H7 (cell line): ENCODE results near the gene ABCA10. TPM values are rescaled to one million over a fixed set of nuclear protein-coding genes. Genes with fewer than 3 reads are reported as not detected.

Experiments used
- DNase-seq: peaks from one replicate; pipeline ENCODE4 v3.0.0; 2012
- H3K27me3 ChIP-seq: 2 replicates; pipeline ENCODE4 v1.6.0; 2011; ENCODE audit warnings: mild to moderate bottlenecking, low read length; ENCODE audit not compliant: control insufficient read depth, insufficient read depth
- H3K36me3 ChIP-seq: replicated peaks from 2 replicates; pipeline ENCODE4 v1.5.1; 2011; ENCODE audit warnings: low read length; ENCODE audit not compliant: control insufficient read depth, insufficient read depth
- H3K4me3 ChIP-seq: 2 replicates; pipeline ENCODE4 v1.5.1; 2011; ENCODE audit warnings: low read depth, mild to moderate bottlenecking, control low read depth, low read length, moderate library complexity; ENCODE audit not compliant: insufficient read depth
- total RNA-seq: library from RNA; depleted of rRNA; stranded (reverse); fragments of >200 nt; shearing (Covaris generic); gene quantifications from 2 replicates; pipeline ENCODE4 v1.2.3, GENCODE V29; 2014; rRNA removed

Gene ABCA10
- total RNA-seq, 1 experiment from 2014 or later = not detected

GRCh38 chr17:69122065-69122464, 106.6 kb downstream of the ABCA10 start:
- Histone ChIP-seq H3K27me3 (no peaks in the 10 kb centered on the region), H3K4me3 (no peak overlapping the region), H3K36me3 (no peaks in the 10 kb centered on the region)
- no peak for DNase-seq

DNA sequence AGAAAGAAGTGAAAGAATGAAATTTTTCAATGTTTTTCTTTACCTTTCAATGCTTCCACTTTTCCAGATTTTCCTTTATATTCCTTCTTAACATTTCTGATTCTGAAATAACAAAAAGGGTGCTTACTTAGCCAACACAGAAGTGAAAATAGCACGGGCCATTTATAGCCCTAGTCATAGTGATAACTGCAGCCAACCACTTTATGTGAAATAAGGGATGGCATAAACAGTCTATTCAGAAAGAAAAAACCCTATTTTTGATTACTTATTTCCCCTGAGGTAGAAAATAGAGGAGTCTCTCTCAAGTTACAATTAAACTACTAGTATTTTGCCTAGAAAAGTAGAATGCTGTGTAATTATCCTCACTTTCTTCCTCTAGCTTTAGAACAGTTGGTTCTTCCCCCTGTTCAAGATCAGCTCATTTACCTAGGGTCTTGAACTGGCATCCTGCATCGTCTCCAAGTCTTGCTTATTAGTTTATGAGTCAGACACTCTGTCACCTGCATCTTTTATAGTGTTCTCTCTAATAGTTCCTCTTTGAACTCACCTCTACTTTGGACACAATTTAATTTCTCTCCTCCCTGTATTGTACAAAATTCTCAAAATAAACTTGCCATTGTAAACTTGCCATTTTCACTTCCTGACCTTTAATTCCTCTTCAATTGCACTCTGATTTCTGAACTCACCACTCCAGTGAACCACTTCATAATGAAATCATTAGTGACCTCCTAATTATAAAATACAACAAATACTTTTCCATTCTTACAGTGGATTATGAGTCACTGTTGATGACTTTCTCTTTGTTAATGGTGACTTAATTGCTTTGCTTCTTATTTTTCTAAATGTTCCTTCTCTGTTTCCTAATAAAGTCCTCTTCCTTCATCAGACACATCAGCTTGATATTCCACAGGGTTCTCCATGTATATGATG, 110.5 kb downstream of the ABCA10 start:
- Histone ChIP-seq H3K36me3 (no peaks in the 10 kb centered on the region), H3K4me3 (no peak overlapping the region), H3K27me3 (no peaks in the 10 kb centered on the region)
- no peak for DNase-seq

GRCh38 chr17:69111794-69112193, 116.8 kb downstream of the ABCA10 start:
- DNase-seq = no peak
- no peaks in the 10 kb centered on the region for H3K36me3 ChIP-seq
- H3K4me3 ChIP-seq = no peak overlapping the region

DNA sequence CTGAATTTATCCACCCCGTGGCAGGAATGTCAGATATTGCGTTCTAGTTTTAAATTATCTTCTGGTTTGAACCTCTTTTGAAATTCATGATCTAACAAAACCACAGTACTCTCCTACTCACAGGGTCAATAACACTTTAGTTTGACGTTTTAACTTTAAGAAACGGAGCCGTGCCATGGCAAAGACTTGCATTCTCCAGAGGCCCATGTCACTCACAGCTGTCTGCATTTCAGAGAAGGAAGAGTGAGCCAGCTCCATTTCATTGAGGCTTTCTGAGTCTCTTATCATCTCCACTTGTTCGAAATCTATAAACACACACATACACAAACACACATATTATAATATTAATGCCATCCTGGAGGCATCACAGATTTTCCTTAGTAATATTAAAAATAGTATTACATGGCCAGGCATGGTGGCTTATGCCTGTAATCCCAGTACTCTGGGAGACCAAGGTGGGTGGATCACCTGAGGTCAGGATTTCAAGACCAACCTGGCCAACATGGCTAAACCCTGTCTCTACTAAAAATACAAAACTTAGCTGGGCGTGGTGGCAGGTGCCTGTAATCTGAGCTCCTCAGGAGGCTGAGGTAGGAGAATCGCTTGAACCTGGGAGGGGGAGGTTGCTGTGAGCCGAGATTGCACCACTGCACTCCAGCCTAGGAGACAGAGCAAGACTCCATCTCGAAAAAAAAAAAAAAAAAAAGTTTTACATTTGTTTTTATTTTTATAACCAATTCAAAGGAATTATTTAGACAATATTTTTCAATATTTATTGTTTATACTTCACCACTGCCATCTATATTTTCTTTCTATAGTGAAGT, 122.5 kb downstream of the ABCA10 start:
- Histone ChIP-seq H3K27me3 (no peaks in the 10 kb centered on the region), H3K4me3 (no peak overlapping the region), H3K36me3 (no peaks in the 10 kb centered on the region)
- no peak for DNase-seq

More at GRCh38 chr17:69111794-69112193, 116.8 kb downstream of the ABCA10 start:
- H3K27me3 ChIP-seq = no peaks in the 10 kb centered on the region

GRCh38 chr17:69103557-69104233, 124.9 kb downstream of the ABCA10 start:
- DNase-seq = no peak
- no peaks in the 10 kb centered on the region for H3K36me3 ChIP-seq
- H3K27me3 ChIP-seq = no peaks in the 10 kb centered on the region
- no peak overlapping the region for H3K4me3 ChIP-seq

GRCh38 chr17:69098625-69099024, 130.0 kb downstream of the ABCA10 start:
- Histone ChIP-seq H3K27me3 (no peaks in the 10 kb centered on the region), H3K36me3 (no peaks in the 10 kb centered on the region), H3K4me3 (no peak overlapping the region)
- DNase-seq = no peak

Other genes starting within 250 kb of the ABCA10 start
- not detected in 2 replicates for gene ABCA9, start 167.9 kb downstream of the ABCA10 start, total RNA-seq
- not detected in 2 replicates for gene ABCA6, start 86.9 kb downstream of the ABCA10 start, total RNA-seq
- gene ABCA5, start 98.3 kb upstream of the ABCA10 start, total RNA-seq = 0.42 and 0.48 TPM in 2 replicates
- gene MAP2K6, start 185.9 kb upstream of the ABCA10 start, total RNA-seq = 11.9 and 17.2 TPM in 2 replicates